Ovary (tissue), 3 donors: ENCODE measurements around the gene SAGE1.
"Not testable (repeated sequence)": the region's sequence is repeated elsewhere in the genome, so short reads cannot be mapped to it uniquely, and the experiment has no call there.

Source experiments
- CTCF ChIP-seq, 3 donors: fragments of 450-650 bp in 2 of 3; fragments of 200-600 bp in 1 of 3; IDR thresholded peaks; one replicate each; pipeline versions ENCODE4 v1.5.1 to v1.8.0; 2016 to 2022; ENCODE audit warnings: antibody characterized with exemption in 3 of 3, mild to moderate bottlenecking in 1 of 3
- POLR2A ChIP-seq: fragments of 450-650 bp; IDR thresholded peaks from one replicate; pipeline ENCODE4 v1.6.1; 2017; ENCODE audit warnings: antibody characterized with exemption, mild to moderate bottlenecking, moderate library complexity
- donor health status: DM: no; HTN: no; CAD: no.

GRCh38 chrX:135871712-135872111 lies 21.8 kb upstream of the SAGE1 start, which contains the start of gene CT45A9:
- TF ChIP-seq CTCF (IDR thresholded peaks at IDR 0.05); POLR2A: not testable (repeated sequence)
